NOMO-1 treated with DMSO at 0.1 percent for 48 hours (cell line): ENCODE results near the gene UBE2QL1.
"Not testable (repeated sequence)": the region's sequence is repeated elsewhere in the genome, so short reads cannot be mapped to it uniquely, and the experiment has no call there.

ENCODE experiments used
- DNase-seq: peaks from one replicate; lab custom pipeline; 2025; ENCODE audit not compliant: unreplicated experiment; lab: John Stamatoyannopoulos, UW

UBE2QL1 gene

DNA sequence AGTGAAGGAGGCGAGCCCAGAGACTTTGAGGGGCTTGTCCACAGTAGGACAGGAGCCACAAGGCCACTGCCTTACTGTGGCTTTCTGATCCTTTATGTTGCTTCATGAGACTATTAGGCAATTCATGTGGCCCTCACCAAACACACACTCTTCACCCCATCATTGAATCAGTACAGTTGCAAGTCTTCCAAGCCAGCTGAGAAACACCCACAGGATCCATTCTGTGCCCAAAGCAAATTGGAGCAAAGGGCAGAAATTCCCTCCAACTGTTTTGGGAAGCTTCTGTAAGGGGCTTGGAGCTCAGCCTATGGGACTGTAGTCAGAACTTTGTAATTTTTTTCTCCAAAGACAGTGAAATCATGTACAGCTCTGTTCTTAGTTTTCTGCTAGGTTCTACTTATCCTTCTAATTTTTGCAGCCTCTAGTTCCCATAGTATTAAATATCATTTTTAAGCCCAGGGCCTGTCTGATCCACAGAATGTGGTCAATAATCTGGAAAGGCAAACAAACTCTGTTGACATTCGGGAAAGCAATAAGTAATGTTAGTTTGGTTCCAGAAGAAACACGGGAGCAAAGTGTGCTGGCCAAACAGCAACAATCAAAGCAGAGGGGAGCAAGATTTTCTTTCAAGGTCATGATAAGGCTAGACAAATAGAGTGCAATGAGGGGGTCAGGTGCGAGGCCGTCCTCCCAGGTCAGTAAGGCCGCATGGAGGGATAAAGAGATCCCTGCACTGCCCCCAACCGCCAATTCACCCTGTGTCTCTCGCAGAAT, 47.0 kb downstream of the UBE2QL1 start:
- DNase-seq, result no peak

DNA sequence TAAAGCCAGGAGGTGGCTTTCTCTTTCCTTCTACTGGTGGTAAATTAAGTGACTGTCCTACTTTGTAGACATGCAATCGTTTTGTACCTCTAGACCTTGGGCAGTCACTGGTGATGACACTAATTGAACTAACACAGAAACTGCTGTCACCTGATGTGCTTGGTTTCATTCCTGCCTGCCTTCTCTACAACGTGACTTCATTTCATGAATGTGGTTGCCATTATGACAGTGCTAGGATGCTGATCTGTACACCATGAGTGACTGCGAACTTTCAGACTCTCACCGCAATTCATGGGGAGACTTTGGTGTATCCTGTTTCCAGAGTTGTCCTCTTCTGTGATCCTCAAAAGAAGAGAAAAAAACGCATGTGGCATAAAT, 47.5 kb downstream of the UBE2QL1 start:
- no peak for DNase-seq

DNA sequence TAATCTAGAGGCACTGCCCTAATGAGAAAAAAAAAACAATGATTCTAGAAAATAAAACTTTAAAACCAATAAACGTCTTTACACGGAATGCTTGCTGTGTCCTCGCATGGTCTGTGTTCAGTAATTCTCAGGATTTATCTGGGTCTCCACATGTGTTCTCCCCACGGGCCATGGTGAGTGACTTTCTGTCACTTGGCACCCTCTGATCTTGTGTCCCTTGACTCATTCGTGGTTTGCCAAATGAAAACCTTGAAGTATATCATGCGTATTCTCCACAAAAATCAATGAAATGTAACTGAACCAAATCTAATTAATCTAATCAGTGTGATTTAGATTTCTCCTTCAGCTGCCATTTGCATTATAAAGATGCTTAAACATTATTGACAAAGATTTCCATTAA, 48.0 kb downstream of the UBE2QL1 start:
- DNase-seq, result no peak

DNA sequence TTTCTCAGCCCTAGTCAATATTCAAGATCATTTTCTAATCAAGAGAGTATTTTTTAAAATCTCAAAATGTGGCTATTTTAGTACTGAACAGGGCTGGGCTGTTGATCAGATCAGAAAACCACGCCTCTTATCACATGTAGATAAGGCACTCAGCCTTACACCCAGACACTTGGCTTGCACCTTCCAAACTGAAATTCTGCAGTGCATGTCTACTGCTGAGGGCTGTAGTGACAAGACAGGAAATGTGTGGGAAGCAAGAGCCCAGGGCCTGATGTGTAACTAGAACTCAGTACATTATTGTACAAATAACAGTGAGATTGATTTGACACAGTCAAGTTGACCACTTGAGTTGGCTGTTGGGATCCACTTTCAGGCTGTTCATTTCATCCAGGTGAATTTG, 48.6 kb downstream of the UBE2QL1 start:
- no peak for DNase-seq

DNA sequence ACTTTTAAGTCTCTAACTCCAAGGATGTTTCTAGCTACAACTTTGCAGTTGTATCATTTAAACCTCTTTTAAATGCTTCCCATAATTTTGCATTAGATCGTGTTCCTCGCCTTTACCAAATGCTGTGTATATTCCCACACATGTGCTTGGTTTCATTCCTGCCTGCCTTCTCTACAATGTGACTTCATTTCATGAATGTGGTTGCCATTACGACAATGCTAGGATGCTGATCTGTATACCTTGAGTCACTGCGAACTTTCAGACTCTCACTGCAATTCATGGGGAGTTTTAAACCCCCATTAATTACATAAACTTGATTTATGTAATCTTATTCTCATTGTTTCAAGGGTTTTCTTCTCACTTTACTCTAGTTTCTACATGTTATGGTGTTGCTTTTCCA, 50.3 kb downstream of the UBE2QL1 start:
- no peak for DNase-seq

DNA sequence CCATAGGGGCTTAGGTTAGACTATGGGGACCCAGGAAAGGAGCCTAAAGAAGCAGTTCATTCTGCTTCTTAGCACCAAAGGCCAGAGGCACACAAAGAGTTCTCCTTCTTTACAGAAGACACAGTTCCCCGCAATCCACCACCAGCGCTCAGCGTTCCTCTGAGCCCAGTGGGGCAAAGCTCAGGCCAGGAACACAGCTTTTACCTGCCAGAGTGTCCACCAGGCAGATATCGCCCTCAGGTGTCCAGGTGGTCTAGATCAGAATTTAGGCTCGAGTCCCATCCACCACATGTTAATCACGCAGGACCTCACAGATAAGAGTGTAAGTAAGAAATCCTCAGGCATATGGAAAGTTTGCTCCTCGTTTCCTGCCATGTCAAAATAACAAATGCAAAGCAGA, 53.0 kb downstream of the UBE2QL1 start:
- no peak for DNase-seq

DNA sequence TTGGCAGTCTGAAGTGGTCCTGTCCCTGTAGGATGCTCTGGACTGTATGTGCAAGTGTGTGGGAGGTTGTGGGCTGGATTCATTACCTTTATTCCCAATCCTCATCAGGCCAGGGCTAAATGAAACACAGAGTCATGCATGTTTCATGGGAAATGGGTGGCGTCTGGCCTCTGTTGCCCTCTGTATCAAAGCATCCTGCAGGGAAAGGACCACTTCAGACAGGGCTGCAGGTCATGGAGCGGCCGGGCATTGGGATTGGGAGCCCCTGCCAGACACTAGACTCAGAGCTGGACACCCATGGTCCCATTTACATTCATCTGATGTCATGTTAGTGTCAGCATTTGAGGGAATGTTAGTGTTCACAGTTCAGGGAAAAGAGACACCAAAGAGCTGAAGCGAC, 53.8 kb downstream of the UBE2QL1 start:
- DNase-seq, result no peak

DNA sequence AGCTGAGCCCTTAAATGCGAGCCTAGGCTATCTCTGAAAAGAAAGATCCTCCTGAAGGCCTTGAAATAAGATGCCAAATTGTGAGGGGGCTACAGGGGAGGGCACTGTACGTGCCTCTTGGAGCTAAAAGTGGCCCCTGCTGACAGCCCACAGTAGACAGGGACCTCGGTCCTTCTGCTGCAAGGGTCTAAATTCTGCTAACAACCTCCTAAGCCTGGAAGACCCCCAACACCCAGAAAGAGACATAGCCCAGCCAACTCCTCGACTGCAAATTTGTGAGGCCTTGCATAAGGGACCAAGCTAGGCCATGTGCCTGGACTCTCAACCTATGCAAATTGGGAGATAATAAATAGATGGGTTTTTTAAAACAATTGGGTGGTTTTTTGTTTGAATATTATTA, 54.7 kb downstream of the UBE2QL1 start:
- no peak for DNase-seq

DNA sequence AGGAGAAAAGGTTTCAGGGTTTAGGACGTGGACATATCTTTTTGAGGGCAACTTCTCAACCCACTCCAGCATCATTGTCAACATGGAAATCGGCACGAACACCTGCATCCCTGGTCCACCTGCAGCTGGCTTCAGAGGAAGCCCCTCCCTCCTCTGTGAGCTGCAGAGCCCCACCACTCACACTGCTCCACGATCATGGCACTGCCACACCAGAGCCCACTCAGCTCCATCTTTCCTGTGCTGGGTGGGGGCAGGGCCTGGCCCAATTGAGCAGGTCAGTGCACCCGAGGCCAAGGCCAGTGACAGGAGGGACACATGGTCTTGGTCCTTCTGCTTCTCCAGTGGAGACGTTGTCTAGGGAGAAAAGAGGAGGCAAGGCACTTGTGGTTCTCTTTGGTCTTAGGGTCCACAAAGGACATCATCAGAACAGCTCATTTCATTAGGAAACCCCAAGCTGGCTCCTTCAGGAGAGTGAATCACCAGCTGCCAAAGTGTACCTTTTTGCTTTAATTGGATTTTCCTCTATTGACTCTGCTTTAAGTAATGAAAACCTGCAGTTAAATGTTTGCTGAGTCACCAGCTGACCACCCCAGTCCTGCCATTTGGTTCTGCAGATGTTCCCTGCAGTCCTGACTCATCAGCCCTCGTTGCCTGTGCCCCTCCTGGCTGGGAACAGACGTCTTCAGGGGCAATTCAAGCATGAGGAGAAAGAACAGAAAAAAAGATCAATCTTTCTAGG, 56.2 kb downstream of the UBE2QL1 start:
- DNase-seq, result no peak

DNA sequence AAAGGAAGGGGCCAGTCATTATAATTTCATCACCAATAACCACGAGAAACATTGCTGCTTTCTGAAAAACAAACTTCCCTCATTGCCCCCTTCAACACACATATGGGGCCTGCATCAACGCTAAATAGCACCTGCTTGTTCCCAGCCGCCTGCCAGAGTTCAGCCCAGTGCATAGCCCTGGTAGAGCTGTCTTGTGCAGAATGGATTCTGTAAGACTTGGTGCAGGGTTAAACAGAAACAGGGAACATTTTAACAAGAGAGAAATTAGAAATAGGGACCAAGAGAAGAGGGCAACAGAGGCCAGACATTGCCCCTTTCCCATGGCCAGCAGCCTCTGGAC, 56.7 kb downstream of the UBE2QL1 start:
- no peak for DNase-seq

DNA sequence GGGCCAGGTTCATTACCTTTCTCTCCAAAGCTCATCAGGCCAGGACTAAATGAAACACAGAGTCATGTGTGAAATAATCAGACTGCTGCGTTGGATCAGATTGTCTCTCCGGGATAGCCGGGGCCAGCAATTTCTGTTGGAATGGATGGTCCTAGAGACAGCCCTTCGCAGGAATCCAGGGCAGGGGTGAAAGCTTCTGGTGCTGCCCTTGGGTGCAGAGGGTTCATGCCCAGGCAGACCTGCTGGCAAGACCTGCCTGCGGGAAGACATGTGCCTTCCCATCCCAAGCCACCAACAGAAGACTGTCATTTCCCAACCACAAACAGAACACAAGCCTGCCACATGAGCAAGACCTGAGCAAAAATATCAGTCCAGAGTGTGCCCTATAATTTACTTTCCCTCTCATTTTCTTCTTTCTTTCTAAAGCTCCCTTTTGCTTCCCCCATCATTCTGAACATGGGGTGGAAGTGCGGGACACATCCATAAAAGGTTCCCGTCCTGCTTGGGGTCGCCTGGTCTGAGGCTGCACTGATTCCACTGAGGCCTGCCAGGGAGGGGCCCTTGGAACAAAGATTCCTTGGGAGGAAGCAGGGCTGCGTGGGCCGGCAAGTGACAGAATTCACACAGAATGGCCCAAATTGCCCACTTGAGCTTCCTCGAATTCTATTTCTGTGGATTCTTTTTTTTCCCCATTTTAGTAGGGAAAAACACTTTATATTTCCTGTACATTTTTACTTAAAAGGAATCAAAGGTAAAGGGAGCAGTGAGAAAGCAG, 57.3 kb downstream of the UBE2QL1 start:
- DNase-seq, result no peak

DNA sequence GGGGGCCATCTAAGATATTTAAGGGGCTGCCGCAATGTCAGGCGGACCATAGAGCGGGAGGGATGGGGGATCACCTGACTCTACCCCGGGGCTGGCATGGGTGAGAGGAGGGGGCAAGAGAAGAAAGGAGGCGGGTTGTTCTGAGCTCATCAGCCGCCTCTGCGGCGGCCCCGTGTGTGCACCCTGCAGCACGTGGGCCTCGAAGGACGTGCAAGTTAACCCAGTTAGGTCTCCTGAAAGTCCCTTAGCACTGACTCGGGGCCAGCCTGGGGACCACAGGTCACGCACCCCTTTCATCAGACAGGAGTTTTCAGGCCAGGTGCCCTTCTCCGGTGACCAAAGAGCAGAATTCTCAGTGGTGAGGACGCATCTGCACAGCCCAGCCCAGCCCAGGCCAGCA, 58.0 kb downstream of the UBE2QL1 start:
- DNase-seq, result no peak

DNA sequence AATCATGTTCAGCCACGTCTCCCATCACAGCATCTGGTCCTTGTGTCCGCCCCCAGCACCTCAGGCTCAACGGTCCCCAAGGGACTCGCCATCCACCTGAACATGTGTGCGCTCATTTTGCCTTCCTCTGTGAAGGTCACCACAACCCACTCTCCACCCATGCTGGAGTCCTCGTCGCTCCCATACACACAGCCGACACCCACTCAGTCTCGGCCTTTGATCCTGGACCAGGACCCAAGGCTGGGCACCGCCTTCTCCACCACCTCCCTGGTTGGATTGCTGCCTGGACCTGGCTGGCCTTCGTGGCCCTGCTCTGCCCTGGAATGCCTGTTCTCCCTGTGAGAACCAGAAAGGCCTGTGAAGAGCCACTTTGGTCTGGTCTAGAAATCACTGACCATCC, 60.3 kb downstream of the UBE2QL1 start:
- no peak for DNase-seq

DNA sequence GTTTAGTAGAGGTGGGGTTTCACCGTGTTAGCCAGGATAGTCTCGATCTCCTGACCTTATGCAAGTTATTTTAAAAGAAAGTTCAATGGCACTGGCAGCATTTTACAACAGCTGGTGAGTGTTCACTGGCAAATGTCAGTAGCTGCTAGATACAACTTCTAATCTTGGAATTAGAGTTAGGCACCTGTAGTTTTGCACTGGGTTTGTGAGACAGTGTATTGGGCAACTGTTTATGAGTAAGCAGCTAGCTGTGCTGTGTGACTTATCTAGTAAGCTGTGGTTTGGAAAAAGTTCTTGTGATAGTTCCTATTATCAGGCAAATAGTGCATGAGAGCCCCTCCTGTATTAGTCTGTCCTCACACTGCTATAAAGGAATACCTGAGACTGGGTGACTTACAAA, 61.5 kb downstream of the UBE2QL1 start:
- no peak for DNase-seq

DNA sequence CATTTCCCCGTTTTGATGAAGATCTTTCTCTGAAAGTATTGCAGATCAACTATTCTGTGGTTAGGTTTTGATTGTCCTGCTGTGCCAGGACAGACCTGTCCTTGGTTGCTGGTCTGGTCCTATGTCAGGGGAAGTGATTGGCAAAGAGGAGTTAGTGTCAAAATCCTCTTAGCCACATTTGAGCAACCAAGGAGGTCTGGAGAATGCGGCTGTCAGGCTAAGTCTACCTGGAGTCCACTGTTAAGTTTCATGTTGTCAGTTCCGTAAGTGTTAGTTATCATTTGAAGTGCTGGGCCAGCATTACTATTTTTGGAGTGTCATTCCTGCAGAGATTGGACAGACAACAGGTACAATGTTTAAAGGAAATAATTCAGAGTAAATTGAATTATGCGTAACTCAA, 62.3 kb downstream of the UBE2QL1 start:
- DNase-seq, result no peak

DNA sequence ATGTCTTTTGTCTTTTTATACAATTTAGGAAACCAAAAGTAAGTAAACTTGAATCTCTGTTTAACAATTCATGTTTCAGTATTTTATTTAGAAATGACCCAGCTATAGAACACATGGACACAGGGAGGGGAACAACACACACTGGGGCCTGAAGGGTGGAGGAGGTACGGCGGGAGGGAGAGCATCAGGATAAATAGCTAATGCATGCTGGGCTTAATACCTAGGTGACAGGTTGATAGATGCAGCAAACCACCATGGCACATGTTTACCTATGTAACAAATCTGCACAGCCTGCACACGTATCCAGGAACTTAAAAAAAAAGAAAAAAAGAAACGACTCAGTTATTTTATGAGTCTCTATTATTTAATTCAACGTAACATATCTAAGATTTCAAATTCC, 67.2 kb downstream of the UBE2QL1 start:
- not testable (repeated sequence) for DNase-seq

DNA sequence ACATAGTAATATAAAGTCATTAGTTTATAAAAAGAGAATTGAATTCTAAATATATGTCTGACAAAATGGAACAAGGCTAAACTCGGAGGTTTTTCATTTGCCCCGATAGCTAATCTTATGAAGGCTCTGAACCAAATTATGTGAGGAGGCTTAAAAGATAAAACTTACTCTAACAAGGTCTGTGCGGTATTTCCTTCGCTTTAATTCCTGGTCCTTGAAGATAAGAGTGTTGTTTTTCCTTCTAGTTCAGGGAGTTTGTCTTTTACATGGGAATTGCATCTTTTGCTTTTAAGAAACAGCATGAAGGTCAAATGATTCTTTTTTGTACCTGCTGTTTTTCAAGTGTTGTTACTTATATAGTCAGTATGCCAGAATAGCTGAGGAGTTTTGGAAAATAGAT, 68.2 kb downstream of the UBE2QL1 start:
- DNase-seq, result no peak

DNA sequence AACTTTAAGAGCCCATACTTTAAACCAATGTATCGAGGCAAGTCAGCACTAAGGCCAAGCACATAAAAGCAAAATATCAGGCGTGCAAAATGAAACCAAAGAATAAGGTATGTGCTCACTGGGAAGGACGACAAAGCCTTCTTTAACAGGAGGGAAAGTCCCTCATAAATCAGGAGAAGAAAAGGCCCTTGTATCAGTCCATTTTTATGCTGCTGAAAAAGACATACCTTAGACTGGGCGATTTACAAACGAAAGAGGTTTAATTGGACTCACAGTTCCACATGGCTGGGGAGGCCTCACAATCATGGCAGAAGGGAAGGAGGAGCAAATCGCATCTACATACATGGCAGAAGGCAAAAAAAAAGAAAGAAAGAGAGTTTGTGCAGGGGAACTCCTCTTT, 68.9 kb downstream of the UBE2QL1 start:
- DNase-seq, result no peak

DNA sequence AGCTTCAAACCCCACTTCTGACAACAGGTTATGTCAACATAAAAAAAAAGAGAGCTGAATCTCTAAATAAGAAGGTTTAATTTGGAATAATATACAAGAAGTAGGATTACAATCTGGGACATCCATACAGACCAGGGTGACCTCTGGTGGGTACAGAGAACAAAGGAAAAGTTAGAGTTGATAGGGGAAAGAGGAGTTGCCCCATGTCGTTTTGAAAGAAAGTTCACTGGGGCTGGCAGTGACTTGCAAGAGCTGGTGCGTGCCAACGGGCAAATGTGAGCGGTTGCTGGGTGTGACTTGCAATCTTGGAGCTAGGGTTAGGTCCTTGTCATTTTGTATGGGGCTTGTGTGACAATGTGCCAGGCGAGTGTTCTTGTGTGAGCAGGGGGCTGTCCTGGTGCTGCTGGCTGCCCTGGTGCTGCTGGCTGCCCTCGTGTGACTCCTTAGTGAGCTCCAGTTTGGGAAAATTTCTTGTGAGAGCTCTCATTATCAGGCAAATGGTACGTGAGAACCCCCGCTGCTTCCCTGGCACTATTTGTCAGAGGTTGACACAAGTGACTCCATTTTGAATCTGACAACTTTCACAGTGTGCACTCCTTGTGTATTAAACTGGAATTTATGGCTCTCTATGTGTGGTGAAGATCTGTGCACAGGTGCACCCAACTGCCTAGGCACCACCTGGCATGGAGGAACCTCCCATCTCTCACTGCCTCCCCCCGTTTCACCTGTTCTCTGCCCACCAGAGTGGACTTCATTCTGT, 69.8 kb downstream of the UBE2QL1 start:
- no peak for DNase-seq

DNA sequence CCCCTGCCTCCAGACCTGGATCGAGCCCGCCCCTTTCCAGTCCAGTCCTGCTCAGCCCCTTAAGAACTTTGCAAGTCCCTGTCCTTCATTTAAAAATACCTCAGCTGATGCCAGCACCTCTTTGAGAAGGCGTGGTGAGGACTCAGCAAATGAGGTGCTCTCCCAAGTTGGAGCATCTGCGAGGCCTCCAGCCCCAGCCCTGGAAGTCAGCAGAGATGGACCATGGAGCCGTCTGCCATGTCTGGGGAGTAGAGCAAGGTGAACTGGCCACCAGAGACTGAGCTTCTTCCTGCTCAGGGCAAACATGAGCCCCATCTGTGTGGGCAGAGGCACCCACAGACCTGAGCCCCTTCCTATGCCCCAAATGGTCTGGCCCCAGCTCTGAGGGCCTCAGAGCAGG, 71.5 kb downstream of the UBE2QL1 start:
- DNase-seq, result no peak

DNA sequence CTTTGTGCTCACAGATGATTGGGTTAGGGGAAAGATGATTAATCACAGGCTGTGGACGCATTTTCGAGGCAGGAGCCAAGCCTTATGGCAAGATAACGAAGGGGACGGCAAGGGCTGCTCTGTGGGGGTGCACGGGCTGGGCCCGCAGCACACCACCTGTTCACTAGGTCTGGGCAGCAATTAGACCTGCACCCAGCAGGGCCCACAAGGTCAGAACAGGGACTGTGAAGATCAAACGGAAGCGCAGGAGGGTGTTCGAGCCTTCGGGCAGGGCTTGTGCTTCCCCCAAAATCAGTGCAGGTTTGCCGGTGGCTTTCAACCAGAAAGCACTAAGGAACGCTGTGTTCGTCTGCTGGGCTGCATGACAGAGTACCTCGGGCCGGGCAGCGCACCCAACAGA, 73.7 kb downstream of the UBE2QL1 start:
- no peak for DNase-seq
